ENCODE data around the gene ACSS2.
"Not testable (repeated sequence)": the region's sequence is repeated elsewhere in the genome, so short reads cannot be mapped to it uniquely, and the experiment has no call there.

The ACSS2 gene

DNA sequence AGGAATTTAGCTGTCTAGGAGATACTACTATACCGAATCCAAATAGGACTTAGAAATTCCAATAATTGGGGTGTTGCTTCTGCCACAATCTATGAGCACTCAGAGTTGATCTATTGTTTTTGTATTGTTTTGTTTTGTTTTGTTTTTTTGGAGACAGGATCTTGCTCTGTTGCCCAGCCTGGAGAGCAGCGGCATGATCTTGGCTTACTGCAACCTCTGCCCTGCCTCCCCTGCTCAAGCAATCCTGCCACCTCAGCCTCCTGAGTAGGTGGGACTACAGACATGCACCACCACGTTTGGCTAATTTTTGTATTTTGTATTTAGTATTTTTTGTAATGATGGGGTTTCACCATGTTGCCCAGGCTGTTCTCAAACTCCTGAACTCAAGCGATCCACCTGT lies 7.4 kb downstream of the ACSS2 start:
- Mint-ChIP-seq H3K27ac (no peak overlapping the region), H3K4me1 (peaks cover 6% of the 10 kb centered on the region), H3K4me3 (no peak overlapping the region), H3K9me3 (no peaks in the 10 kb centered on the region), H3K36me3 (peaks cover 10% of the 10 kb centered on the region), H3K27me3 (peaks cover 4% of the 10 kb centered on the region)
- ATAC-seq (ENCODE audit: low read depth) = no peak
- no peak for DNase-seq (ENCODE audit: low spot score in 2 of 2)

- no peaks in the 10 kb centered on the region for H3K9me3 Mint-ChIP-seq
- H3K27ac Mint-ChIP-seq = no peak overlapping the region
- peaks cover 10% of the 10 kb centered on the region for H3K36me3 Mint-ChIP-seq
- H3K4me3 Mint-ChIP-seq = no peak overlapping the region
- DNase-seq (ENCODE audit: low spot score in 2 of 2) (no peak), ATAC-seq (ENCODE audit: low read depth) (no peak)
- H3K4me1 Mint-ChIP-seq = peaks cover 4% of the 10 kb centered on the region
- peaks cover 4% of the 10 kb centered on the region for H3K27me3 Mint-ChIP-seq
Observed at GRCh38 chr20:34884260-34884659, 7.8 kb downstream of the ACSS2 start.

- DNase-seq (ENCODE audit: low spot score in 2 of 2) (no peak), ATAC-seq (ENCODE audit: low read depth) (no peak)
- Mint-ChIP-seq H3K36me3 (peaks cover 12% of the 10 kb centered on the region), H3K27ac (no peak overlapping the region), H3K4me1 (peaks cover 4% of the 10 kb centered on the region), H3K27me3 (peaks cover 4% of the 10 kb centered on the region), H3K4me3 (no peak overlapping the region), H3K9me3 (no peaks in the 10 kb centered on the region)
Observed at GRCh38 chr20:34886122-34886521, 9.7 kb downstream of the ACSS2 start.

GRCh38 chr20:34887023-34887422 lies 10.6 kb downstream of the ACSS2 start:
- ATAC-seq (ENCODE audit: low read depth) (no peak), DNase-seq (ENCODE audit: low spot score in 2 of 2) (no peak)
- Mint-ChIP-seq H3K27me3 (peaks cover 4% of the 10 kb centered on the region), H3K4me1 (peaks cover 4% of the 10 kb centered on the region), H3K9me3 (no peaks in the 10 kb centered on the region), H3K4me3 (no peak overlapping the region), H3K36me3 (peaks cover 12% of the 10 kb centered on the region), H3K27ac (no peak overlapping the region)

GRCh38 chr20:34888468-34888867 lies 12.1 kb downstream of the ACSS2 start:
- H3K4me1 Mint-ChIP-seq = peaks cover 6% of the 10 kb centered on the region
- H3K36me3 Mint-ChIP-seq = peaks cover 10% of the 10 kb centered on the region
- no peak overlapping the region for H3K4me3 Mint-ChIP-seq
- H3K9me3 Mint-ChIP-seq = no peaks in the 10 kb centered on the region
- peaks cover 4% of the 10 kb centered on the region for H3K27me3 Mint-ChIP-seq
- ATAC-seq (ENCODE audit: low read depth) = no peak
- H3K27ac Mint-ChIP-seq = no peak overlapping the region
- no peak for DNase-seq (ENCODE audit: low spot score in 2 of 2)

DNA sequence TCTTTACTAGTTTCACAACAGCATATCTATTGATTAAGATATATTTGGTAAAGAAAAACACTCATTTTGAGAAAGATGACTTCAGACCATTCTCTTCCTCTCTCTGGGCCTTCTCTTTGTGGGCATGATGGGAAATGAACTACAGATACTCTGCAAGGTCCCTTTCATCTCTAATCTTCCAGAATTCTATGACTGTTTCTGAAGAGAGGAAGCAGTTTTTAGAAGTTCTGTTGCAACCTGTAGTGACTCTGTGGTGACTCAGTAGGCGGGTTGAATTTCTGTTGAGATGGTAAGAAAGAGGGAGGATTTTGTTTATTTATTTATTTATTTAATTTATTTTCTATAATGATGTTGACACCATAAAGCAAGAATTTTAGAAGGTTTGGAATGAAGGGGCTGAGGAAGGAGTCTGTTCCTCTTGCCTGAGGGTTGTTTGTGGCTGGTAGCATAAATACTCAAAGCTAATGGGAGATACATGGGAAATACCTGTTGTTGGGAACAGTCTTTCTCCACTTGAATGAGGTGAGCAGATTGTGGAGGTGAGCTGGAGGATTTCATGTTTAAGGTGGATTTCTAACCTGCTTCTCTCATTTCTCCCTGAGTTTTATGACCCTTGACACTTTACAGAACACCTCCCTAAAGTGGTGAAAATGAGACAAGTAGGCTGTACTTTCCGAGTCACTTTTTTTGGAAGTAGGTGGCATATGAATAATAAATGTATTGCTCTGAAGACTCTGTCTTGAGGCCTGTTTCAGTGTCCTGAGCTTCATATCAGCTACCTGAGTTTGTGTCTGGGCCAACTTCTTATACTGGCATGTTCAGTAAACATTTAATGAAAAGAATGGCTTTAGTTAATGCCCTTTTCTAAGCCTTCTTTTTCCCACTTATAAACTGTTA lies 15.0 kb downstream of the ACSS2 start:
- H3K9me3 Mint-ChIP-seq = no peaks in the 10 kb centered on the region
- H3K27ac Mint-ChIP-seq = no peak overlapping the region
- peaks cover 6% of the 10 kb centered on the region for H3K4me1 Mint-ChIP-seq
- no peak overlapping the region for H3K4me3 Mint-ChIP-seq
- H3K27me3 Mint-ChIP-seq = peaks cover 4% of the 10 kb centered on the region
- DNase-seq (ENCODE audit: low spot score in 2 of 2) (no peak), ATAC-seq (ENCODE audit: low read depth) (no peak)
- peaks cover 8% of the 10 kb centered on the region for H3K36me3 Mint-ChIP-seq

DNA sequence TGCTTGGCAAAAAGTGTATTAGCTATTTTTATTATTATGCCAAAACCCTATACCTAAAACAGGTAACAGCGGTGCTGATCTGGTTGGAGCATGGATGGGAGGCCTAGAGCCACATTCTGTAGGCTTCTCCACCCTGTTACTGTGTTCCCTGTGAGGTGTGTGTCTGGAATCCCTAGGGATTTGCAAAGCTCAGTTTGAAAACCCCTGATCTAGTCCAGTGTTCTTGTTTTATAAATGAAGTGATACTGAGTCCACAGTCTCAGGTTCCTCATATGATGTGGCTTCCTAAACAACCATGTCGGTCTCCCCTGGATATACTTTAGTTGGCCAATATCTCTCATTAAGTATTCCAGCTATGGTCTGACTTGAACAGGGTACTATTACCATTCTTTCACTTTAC lies 16.3 kb downstream of the ACSS2 start:
- H3K9me3 Mint-ChIP-seq = no peaks in the 10 kb centered on the region
- H3K4me3 Mint-ChIP-seq = no peak overlapping the region
- no peak for DNase-seq (ENCODE audit: low spot score in 2 of 2)
- no peak overlapping the region for H3K27ac Mint-ChIP-seq
- no peak for ATAC-seq (ENCODE audit: low read depth)
- peaks cover 6% of the 10 kb centered on the region for H3K36me3 Mint-ChIP-seq
- H3K4me1 Mint-ChIP-seq = peaks cover 6% of the 10 kb centered on the region
- peaks cover 4% of the 10 kb centered on the region for H3K27me3 Mint-ChIP-seq

- peaks cover 2% of the 10 kb centered on the region for H3K4me1 Mint-ChIP-seq
- H3K27ac Mint-ChIP-seq = no peak overlapping the region
- no peak overlapping the region for H3K4me3 Mint-ChIP-seq
- H3K9me3 Mint-ChIP-seq = no peaks in the 10 kb centered on the region
- no peak for ATAC-seq (ENCODE audit: low read depth)
- no peaks in the 10 kb centered on the region for H3K27me3 Mint-ChIP-seq
- H3K36me3 Mint-ChIP-seq = peaks cover 2% of the 10 kb centered on the region
- DNase-seq (ENCODE audit: low spot score in 2 of 2) = no peak
Observed at GRCh38 chr20:34894723-34895122, 18.3 kb downstream of the ACSS2 start.

DNA sequence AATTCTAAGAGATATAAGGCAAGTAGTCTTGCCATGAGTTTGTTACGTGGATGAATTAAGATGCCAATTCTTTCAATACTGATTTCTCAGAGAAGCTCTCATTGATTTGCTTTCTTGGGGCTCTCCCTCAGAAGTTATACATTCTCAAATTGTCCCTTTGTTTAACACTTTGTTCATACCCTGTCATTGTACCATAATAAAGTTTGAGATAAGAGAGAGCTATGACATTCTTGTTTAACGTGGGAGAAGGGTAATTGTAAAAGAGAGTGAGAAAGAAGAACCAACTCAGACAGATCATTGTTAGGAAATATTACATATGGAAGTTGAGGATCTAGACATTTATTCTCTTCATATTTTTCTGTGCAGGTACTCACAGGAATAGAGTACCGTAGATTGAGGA lies 19.1 kb downstream of the ACSS2 start:
- peaks cover 2% of the 10 kb centered on the region for H3K4me1 Mint-ChIP-seq
- peaks cover 1% of the 10 kb centered on the region for H3K36me3 Mint-ChIP-seq
- no peaks in the 10 kb centered on the region for H3K27me3 Mint-ChIP-seq
- no peak overlapping the region for H3K27ac Mint-ChIP-seq
- H3K4me3 Mint-ChIP-seq = no peak overlapping the region
- DNase-seq (ENCODE audit: low spot score in 2 of 2) = no peak
- H3K9me3 Mint-ChIP-seq = no peaks in the 10 kb centered on the region
- ATAC-seq (ENCODE audit: low read depth) = no peak

DNA sequence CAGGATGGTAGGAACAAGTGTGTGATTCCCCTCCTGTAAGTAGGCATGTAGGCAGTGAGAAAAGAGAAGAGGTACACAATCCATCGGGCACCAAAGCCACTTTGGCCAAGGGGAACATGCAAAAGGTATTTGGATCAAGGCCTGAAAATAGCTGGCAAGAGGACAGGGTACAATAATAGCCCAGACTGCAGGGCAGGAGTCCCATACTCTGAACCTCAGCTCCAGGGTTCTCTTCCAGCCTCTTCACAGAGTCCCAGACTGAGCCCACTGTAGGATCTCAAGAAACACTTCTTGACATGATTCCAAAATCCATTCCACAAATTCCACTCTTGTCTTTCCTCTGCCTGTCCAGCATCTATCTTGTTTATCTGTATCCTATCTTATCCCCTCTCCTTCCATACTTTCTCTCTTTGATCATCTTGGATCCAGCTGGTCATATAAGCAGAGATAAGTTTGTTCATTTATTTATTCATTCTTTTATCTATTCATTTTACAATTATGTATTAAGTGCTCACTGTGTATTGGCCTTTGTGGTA lies 19.7 kb downstream of the ACSS2 start:
- no peak for ATAC-seq (ENCODE audit: low read depth)
- Mint-ChIP-seq H3K4me3 (no peak overlapping the region), H3K27me3 (no peaks in the 10 kb centered on the region), H3K27ac (no peak overlapping the region), H3K9me3 (no peaks in the 10 kb centered on the region), H3K36me3 (peaks cover 2% of the 10 kb centered on the region), H3K4me1 (peaks cover 2% of the 10 kb centered on the region)
- DNase-seq (ENCODE audit: low spot score in 2 of 2) = no peak

DNA sequence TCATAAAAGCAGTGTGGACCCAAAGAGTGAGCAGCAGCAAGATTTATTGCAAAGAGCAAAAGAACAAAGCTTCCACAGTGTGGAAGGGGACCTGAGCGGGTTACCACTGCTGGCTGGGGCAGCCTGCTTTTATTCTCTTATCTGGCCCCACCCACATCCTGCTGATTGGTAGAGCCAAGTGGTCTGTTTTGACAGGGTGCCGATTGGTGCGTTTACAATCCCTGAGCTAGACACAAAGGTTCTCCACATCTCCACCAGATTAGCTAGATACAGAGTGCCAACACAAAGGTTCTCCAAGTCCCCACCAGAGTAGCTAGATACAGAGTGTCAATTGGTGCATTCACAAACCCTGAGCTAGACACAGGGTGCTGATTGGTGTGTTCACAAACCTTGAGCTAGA lies 21.7 kb downstream of the ACSS2 start:
- not testable (repeated sequence) for ATAC-seq (ENCODE audit: low read depth); H3K9me3 Mint-ChIP-seq; H3K27ac Mint-ChIP-seq; H3K36me3 Mint-ChIP-seq; DNase-seq (ENCODE audit: low spot score in 2 of 2); H3K4me1 Mint-ChIP-seq; H3K4me3 Mint-ChIP-seq; H3K27me3 Mint-ChIP-seq

DNA sequence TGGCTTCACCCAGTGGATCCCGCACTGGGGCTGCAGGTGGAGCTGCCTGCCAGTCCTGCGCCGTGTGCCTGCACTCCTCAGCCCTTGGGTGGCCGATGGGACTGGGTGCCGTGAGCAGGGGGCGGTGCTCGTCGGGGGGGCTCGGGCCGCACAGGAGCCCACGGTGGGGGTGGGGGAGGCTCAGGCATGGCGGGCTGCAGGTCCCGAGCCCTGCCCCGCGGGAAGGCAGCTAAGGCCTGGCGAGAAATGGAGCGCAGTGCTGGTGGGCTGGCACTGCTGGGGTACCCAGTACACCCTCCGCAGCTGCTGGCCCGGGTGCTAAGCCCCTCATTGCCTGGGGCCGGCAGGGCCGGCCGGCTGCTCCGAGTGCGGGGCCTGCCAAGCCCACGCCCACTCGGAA lies 22.3 kb downstream of the ACSS2 start:
- DNase-seq (ENCODE audit: low spot score in 2 of 2); H3K36me3 Mint-ChIP-seq; H3K4me1 Mint-ChIP-seq; H3K27me3 Mint-ChIP-seq; H3K9me3 Mint-ChIP-seq; ATAC-seq (ENCODE audit: low read depth); H3K27ac Mint-ChIP-seq; H3K4me3 Mint-ChIP-seq: not testable (repeated sequence)

GRCh38 chr20:34904202-34904621 lies 27.8 kb downstream of the ACSS2 start:
- Mint-ChIP-seq H3K4me3 (no peak overlapping the region), H3K9me3 (no peaks in the 10 kb centered on the region), H3K36me3 (peaks cover 2% of the 10 kb centered on the region)

GRCh38 chr20:34907616-34908469 lies 31.4 kb downstream of the ACSS2 start:
- H3K27me3 Mint-ChIP-seq = no peaks in the 10 kb centered on the region
- H3K9me3 Mint-ChIP-seq = no peaks in the 10 kb centered on the region
- H3K4me1 Mint-ChIP-seq = no peaks in the 10 kb centered on the region
- H3K36me3 Mint-ChIP-seq = peaks cover 6% of the 10 kb centered on the region
- H3K27ac Mint-ChIP-seq = no peak overlapping the region
- no peak for DNase-seq (ENCODE audit: low spot score in 2 of 2)
- no peak for ATAC-seq (ENCODE audit: low read depth)
- no peak overlapping the region for H3K4me3 Mint-ChIP-seq

More at GRCh38 chr20:34904202-34904621, 27.8 kb downstream of the ACSS2 start:
- Mint-ChIP-seq H3K27ac (no peak overlapping the region), H3K4me1 (no peaks in the 10 kb centered on the region), H3K27me3 (no peaks in the 10 kb centered on the region)
- DNase-seq (ENCODE audit: low spot score in 2 of 2) = no peak
- ATAC-seq (ENCODE audit: low read depth) = no peak

Measured in memory B cell (primary cell).